ENCODE results near the gene NEURL1.

- TF ChIP-seq, protein P1, sequence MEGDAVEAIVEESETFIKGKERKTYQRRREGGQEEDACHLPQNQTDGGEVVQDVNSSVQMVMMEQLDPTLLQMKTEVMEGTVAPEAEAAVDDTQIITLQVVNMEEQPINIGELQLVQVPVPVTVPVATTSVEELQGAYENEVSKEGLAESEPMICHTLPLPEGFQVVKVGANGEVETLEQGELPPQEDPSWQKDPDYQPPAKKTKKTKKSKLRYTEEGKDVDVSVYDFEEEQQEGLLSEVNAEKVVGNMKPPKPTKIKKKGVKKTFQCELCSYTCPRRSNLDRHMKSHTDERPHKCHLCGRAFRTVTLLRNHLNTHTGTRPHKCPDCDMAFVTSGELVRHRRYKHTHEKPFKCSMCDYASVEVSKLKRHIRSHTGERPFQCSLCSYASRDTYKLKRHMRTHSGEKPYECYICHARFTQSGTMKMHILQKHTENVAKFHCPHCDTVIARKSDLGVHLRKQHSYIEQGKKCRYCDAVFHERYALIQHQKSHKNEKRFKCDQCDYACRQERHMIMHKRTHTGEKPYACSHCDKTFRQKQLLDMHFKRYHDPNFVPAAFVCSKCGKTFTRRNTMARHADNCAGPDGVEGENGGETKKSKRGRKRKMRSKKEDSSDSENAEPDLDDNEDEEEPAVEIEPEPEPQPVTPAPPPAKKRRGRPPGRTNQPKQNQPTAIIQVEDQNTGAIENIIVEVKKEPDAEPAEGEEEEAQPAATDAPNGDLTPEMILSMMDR (conservative IDR thresholded peaks at IDR 0.05): peak; percentile 74
- TF ChIP-seq EZH2 (IDR thresholded peaks at IDR 0.05; ENCODE audit: low read depth): no peak
Measured at GRCh38 chr10:103592186-103593021, 98.9 kb downstream of the NEURL1 start.
